Measurements from ENCODE around the gene TNIK.
"Not testable (repeated sequence)": the region's sequence is repeated elsewhere in the genome, so short reads cannot be mapped to it uniquely, and the experiment has no call there.

The TNIK gene

DNA sequence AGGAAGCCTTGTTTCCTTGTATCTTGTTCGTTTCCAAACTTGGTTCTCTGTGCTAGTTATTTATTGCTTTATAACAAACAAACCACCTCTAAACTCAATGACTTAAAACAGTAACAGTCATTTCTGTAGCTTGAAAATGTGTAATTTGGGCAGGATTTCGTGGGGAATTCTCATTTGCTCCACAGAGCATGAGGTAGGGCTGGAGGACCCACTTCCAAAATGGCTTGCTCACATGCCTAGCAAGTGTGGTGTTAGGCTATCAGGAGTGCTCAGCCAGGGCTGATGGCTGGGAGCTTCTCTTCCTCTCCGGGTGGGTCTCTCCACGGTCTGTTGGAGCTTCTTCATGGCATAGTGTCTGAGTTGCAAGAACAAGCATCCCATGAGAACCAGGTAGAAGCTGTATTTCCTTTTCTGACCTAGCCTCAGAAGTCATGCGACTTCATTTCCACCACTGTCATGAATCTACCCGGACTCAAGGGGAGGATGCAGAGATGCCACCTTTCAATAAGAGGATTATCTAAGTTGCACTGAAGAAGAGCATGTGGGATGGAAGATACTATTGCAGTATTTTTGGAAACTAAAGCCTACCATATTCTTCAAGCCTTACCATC is 8.2 kb upstream of the TNIK start:
- DNase-seq: no peak

DNA sequence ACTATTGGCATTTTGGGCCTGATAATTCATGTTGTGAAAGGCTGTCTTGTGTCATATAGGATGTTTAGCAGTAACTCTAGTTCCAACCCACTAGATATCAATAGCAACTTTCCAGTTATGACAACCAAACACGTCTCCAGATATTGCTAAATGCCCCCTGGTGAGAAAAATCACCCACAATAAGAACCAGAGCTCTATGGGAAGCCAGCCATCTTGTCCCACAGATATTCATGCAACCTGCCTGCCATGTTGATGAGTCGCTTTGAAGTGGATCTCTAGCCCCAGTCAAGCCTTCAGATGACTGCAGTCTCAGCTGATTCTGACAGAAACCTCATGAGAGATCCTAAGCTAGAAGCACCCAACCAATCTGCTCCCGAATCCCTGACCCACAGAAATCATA is 5.6 kb upstream of the TNIK start:
- no peak for DNase-seq

DNA sequence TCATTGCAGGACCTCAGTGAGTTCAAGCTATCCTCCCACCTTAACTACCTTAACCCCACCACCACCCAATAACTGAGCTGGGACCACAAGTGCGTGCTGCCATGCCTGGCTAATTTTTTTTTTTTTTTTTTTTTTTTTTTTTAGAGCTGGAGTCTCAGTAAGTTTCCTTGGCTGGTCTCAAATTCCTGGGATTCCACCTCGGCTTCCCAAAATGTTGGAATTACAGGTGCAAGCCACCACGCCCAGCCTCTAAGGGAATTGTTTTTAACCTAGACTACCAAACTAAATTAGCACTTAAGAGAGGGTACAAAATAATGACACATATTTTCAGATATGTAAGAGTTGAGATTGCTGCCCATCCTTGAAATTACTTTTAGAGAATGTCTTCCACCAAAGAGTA is 4.3 kb upstream of the TNIK start:
- DNase-seq: no peak

DNA sequence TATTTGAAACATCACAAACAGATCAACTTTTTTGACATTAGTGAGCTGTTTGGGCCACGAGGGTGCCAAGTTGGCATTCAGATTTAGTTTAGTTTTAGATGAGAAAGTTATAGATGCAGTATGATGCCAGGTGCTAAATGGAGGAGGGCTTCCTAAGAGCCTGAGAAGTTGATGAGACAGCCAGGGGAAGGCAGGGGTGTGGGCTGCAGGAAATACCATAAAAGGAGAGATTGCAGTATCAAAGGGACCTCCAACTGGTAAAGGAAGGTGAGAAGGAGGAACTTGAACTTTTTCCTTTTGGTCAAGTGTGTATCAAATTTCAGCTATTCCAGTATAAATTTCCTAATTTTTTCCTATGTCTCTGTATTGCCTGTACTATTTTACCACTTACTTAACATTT is 2.0 kb upstream of the TNIK start:
- DNase-seq: peak; percentile 20

DNA sequence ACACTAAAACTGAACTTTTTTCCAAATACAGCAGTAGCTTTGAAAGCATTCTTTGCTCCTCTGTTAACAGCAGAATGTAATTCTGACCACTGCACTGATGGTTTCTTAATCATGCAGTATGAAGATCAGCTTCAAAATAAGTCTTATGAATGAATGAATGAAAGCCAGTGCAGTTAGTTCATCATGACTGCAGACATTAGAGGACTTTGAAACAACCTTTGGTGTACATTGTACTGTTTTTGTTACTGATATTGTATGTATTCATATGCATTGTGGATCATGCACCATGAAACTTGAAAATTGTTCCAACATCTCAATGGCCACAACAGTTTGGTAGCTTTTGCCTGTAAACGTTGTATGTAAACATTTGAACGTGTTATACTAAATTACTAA is 1.3 kb upstream of the TNIK start:
- no peak for DNase-seq

DNA sequence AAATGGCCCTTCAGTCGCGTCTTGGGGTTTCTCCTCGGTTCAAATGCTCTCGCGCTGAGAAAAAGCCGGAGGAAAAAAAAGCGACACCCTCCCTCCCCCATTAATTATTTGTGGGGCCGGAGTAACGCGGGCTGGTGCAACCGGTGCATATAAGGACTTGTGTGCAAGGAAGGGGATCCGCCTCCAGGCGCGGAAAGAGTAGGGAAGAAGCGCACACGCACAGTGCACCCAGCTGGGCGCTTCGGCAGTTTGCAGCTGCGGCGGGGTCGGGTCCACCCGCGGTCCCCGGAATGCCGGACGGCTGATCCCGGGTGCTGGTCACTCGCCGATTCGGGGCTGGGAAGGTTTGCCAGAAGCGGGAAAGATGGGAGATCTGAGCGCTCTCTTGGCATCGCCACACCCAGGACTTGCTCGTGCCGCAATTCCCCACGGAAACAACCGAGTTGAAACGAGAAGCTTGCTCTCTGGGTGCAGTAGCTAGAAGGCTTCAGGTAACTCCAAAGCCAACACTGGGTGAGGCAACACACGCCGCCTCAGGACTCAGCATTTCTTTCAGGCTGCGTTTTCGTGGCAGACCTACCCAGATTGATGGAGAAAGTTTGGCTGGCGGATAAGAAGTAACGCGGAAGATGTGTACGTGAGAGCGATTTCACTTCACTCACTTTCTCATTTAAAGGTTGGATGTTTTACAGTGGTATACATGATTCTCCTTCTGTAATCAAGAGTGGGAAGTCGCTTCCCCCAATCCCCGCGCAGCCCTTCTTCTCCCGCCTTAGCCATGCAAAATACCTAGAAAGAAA is 720 bp upstream of the TNIK start:
- DNase-seq: peak; percentile 37

DNA sequence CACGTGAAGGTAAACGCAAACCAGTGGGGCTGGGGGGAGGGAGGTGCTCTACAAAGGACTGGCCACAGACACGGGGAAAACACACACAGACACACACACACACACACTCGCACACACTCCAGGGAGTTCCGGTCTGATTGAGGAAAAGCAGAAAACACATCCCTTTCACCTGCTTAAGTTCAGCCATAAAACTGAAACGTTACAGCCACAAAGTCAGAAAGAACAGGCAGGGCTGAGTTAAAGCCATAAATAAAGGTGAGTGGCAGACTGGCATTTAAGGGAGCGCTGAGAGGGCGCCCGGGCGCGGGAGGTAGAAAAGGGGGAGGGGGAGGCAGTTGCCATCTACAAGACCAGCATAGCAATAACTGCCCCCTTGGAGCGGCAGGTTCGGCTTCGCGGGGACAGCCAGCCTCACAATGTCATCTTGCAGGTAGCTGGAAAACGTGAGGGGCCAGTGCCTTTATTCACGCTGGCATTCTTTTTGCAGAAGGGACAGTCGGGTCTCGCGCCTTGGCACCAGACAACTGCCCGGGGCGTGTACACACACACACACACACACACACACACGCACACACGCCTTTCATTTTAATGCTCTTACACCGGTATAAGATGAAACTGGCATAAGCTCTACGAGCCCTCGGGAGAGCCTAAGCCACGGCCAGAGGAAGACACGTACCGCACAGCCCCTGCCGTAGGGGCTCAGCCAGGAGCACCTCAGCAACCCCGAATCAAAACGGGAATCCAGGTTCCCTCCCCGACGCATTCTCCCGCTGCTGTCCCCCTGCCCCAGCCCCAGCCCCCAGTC is 866 bp downstream of the TNIK start:
- DNase-seq: peak; percentile 53

DNA sequence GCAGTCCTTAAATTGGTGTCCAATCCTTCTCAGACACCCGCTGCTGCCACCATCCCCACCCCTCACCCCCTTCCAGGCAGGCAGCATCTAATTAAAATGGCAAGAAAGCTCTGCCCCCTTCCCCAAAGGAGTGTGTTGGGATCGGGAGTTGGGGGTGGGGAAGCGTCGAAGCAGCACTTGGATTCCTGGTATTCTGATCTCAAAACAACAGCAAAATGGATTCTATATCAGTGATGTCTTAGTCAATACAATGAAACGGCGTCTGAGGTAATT is 1.4 kb downstream of the TNIK start:
- DNase-seq: no peak

DNA sequence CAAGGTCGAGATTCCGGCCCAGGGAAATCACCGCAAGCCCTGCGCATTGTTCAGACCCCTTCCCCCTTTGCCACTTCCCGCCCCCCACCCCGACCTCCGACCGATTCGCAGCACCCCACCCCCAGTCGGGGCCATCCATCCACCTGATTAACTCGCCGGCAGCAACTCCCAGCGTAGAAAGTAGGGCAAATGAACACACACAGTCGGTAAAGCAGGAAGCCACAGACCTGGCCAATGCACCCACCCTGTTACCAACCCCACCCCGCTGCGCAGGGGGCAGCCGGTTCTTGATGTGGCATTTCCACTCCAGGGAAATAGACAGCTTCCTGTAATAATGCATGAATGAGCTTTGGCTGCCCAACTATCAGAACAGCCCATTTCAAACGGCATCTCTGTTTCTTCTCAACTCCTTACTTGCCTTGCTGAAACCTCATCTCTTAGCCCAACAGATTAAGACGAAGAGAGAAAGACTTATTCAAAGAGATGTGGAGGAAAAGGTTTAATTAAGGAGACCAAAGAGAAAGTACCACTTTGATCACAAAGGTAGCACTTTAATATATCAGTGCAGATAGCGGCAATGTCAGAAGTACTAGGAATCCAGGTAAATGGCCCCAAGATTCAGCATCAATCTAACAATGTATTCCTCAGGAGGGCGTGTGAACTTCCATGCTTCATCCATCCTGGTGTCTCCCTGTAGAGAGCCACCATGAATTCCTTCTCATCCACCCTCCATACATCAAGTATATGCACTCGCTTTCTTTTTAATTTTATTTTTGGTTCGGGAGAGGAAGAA is 1.9 kb downstream of the TNIK start:
- DNase-seq: peak; percentile 38

DNA sequence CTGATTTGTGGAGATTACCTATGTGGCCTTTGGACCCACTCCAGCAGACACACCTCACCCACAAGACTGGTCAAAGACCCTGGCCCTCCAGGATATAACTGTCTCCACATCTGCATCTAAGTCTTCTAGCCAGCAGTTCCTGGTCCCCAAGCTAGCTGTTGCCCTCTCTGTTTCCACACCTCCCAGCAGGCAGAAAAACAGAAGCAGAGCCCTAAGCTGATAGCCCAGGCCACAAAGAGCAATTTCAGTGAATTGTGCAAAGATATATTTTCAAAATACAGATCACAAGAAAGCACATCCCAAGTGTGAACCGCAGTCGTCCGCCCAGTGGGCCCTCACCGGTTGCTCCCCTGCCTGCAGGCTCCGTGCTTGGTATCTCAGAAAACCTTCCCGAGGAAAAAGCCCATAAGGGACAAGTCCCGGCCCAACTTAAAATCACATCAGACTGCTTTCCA is 2.6 kb downstream of the TNIK start:
- DNase-seq: no peak

DNA sequence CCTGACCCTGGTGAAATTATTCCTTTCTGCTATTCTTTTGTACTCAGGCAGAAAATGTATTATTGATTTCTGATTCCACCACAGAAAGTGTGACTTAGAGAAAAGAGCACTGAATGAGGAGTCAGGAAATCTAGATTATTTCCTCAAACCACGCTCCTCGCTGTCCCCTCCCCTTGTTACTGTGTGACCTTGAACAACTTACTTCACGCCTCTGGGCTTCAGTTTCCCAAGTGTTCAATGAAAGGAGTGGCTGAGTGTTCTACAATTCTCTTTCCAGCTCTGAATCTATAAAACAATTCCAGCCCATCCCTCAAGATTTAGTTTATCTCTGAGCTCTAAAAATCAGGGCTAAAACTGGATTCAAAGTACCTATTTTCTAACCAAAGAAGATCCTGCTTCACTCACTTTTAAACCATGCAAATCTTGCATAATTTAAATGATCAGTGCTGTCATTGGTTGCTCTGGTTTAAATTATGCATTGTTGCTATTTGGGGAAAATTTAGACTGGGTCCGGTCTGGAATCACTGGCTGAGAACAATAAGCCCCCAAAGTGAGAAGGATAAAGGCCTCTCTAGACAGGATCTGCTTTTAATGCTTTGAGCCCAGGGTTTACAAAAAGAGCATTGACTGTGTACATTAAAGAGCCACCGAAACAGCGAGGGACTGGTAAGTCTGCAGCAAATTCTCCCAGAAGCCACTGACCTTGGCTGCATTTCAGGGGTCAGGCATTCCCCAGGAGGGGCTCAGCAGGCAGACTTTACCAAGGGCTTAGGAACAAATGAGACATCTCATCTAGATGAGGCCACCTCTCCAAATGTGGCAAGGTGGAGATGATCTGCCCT is 3.2 kb downstream of the TNIK start:
- DNase-seq: no peak

DNA sequence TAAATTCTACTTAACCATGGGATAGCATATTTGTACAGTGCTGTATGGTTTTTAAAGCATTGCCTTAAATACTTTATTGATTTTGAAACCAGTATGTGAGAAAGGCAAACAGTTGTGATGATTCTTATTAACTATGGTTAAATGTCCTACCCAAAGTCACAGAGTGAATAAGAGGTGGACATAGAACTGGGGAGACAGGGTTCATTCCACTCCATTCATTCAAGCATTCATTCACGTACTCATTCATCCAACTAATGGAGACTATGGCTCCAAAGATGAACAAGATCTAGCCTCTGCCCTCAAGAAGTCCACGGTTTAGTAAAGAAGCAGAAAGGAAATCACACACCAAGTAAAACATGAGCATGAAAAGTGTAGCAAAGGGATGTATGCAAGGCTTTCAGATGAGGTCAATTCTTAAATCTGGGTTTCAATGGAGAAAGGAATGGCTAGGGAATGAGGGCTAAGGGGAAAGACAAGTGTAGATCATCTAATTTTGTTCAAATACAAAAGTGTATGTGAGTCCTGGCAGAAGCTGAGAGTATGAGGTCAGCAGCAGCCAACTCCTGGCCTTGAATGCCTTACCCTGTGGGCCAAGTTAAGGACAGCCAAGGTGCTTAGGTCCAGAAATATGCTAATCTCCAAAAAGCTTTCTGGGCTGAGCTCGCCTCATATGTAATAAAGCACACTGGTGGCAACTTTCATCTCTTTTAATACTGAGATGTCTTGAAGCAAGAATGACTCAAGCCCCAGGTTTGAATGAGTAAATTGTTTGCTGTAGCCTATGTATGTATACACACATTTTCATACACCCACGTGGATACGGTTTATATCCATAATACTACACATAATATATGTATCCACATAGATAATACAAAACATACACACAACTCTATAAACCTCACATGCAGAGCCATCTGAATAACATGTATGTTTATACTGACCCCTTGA is 4.3 kb downstream of the TNIK start:
- DNase-seq: no peak

DNA sequence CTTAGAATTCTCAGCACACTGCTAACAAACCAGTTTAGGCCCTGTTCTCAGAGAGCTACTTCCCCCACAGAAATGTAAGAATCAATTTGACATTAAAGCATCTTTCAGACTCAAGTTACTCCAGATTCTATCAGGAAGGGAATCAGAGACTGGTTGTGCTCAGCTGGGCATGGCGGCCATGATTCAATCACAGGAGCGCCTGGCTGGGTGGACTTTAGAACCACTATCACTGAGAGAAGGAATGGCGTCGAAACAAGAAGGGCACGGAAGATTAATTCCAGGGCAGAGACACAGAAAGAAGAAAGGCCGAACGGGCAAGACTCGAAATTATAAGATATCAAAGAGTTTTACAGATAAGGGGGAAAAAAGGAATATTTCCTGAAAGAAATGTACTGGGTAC is 6.2 kb downstream of the TNIK start:
- no peak for DNase-seq

DNA sequence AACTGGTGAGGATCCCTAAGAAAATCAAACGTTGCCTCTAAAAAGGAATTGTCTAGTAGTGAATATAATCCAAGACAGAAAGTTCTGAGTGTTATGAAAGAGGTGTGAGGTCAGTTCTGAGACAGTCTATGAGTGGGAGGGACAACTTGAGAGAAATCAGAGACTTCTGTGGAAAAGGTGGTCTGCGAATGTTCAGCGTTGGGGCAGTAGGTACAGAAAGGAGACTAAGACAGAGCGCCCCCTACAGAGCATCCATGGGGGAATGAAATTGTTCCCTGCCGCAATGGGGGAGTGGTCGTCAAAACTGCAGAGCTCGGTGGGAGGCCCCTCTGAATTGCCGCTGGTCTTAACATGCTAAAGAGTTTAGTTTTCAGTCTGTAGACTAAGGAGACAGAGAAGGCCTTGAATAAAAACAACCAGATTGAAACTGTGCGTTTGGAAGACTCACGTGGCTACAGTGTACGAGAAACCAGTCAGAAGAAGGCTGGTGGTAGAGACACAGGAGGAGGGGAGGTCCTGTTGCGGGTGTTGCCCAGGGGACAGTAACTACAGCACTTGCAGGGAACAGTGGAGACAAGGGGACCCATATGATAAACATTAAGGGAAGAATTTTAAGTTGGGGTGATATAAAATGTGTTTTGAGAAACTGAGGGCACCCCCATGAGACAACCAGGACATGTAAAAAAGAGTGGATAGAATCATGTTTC is 6.9 kb downstream of the TNIK start:
- DNase-seq: no peak

DNA sequence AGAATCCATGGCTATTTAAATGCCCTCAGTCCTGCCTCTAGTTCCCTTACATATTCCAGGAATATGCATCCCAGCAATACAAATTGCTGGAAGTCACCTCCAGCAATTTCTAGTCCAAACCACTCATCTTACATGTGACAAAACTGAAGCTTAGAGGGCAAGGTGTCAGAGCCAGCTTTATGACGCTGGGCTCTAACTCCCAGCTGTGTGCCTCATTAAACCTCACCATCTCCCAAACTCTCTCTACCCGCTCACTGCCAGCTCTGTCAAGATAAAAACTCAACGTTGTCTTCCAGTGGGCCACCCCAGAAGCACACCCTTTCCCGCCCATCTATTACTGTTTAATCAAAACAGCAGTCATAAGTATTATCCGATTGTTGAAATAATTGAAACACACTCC is 7.9 kb downstream of the TNIK start:
- DNase-seq: no peak

DNA sequence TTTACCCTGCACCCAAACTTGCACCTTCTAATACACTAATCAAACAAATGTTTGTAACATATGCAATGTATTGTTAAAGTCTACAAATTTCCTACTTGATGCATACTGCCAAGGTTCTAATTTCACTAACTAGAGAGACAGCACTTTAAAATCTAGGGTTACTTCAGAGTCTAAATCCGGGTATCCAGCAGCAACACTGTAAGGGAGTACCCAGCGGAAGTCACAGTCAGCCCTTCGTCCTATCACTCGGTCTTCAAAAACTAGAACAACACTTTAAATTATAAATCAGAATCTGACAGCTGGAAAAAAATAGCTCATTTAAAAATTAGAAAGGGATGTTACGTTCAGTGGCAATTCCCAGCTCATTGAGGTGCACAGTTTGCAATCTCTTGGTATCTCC is 8.3 kb downstream of the TNIK start:
- DNase-seq: no peak

DNA sequence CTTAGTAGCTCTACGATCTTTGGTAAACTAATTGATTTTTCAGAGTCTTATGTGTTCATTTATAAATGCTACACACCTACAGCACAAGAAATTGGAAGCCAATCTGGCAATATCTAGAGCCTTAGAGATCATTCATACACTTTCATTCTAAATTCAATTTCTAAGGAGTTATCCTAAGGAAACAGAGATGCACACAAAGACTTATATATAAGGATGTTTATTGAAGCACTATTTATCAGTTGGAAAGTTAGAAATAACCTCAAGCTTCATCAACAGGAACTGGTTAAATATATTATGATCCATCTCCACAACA is 12.7 kb downstream of the TNIK start:
- not testable (repeated sequence) for DNase-seq

DNA sequence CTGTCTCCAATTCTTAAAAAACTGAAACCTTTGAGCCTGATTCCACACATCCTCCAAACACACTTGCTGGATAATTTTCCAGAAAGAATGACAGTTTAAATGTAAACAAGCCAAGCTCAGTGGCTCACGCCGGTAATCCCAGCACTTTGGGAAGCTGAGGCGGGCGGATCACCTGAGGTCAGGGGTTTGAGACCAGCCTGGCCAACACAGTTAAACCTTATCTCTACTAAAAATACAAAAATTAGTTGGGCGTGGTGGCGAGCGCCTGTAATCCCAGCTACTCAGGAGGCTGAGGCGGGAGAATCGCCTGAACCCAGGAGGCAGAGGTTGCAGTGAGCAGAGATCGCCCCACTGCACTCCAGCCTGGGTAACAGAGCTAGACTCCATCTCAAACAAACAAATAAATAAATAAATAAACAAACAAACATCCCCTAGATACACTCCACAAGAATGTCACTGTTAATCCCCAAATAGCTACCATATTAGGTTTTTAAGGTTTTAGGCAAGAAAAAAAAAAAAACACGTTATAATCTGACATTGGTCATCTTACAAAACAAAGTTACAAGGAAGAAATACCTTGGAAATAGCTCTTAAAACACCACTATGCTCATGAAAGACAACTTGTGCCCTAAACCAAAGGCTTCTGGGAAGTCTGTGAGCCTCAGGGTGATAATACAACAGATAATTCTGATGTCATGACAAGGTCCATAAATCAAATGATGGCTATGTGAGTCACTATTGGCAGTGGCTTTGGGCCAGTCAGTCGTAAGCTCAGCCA is 13.2 kb downstream of the TNIK start:
- no peak for DNase-seq

DNA sequence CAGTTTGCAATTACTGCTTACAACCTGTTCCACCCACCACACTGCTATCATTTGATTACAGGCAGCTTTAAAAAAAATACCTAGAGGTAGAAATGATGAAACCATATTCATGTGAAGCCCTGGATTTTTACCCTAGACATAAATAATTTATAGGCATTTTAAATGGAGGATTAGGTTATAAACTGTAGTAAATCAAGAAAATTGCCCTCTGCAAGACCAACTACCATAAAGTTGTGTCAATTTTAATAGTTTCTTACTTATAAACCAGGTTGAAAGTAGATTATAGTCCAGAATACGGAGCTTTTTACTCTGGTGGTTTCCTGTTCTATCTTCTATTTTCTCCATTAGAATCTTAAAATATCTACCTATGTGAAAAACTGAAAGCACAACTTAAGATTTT is 13.9 kb downstream of the TNIK start:
- no peak for DNase-seq

DNA sequence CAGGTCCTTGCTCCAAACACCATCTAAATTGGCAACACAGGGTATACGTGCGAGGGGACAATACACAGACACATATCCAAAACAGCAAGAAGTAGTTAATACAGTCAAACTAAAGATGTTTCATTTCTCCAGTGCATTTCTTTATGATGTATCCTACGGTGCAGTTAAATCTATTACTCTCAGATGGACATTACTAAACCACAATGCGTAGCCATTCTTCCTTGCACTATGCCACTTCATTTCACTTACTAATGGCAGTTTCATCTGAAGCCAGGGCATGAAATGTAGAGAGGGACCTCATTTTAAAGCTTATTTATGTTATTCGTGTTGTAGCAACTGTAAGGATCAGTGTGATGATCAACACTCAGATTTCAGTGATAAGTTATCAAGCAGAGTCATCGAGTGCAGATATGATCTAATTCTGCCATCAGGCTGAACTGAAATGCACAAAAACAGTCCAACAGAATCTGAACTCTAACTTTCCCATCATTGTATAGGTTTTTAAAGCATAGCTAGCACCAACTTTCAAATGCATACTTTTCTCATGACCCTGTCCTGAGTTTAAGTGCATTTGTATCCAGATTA is 14.5 kb downstream of the TNIK start:
- no peak for DNase-seq
